HCT116 (cell line): ENCODE data around the gene KIF26A.

Experiments used
- CEBPB ChIP-seq: IDR thresholded peaks from 2 replicates; pipeline ENCODE4 v1.6.1; 2012; ENCODE audit warnings: low read depth
- EZH2 ChIP-seq: fragments of 200-600 bp; sonication (generic); IDR thresholded peaks from 2 replicates; pipeline ENCODE4 v1.6.1; 2017; ENCODE audit warnings: antibody characterized with exemption, mixed run types
- EZH2phosphoT487 ChIP-seq: fragments of 200-600 bp; IDR thresholded peaks from 2 replicates; pipeline ENCODE4 v1.6.1; 2018; ENCODE audit warnings: antibody characterized with exemption, borderline replicate concordance
- POLR2A ChIP-seq: IDR thresholded peaks from 2 replicates; pipeline ENCODE4 v1.7.0; 2011; ENCODE audit warnings: borderline replicate concordance; ENCODE audit not compliant: insufficient read depth, insufficient read length; ENCODE audit errors: extremely low read depth
- POLR2AphosphoS5 ChIP-seq: IDR thresholded peaks from 2 replicates; pipeline ENCODE4 v1.6.1; 2011; ENCODE audit warnings: mild to moderate bottlenecking, low read depth, low read length, moderate library complexity
- SP1 ChIP-seq: IDR thresholded peaks from 2 replicates; pipeline ENCODE4 v1.6.1; 2012; ENCODE audit warnings: low read depth
- TF ChIP-seq, protein P1 (sequence below), 3 experiments: fragments of 200-600 bp in 1 of 3; sonication (generic) in 1 of 3; IDR thresholded peaks in 2 of 3; conservative IDR thresholded peaks in 1 of 3; 2 replicates each; pipeline ENCODE4 v1.5.1; 2012 to 2017; ENCODE audit warnings: low read depth in 2 of 3, low read length in 2 of 3, antibody characterized with exemption in 1 of 3, borderline replicate concordance in 1 of 3, control low read depth in 1 of 3, mild to moderate bottlenecking in 1 of 3, mixed read lengths in 1 of 3, mixed run types in 1 of 3, moderate library complexity in 1 of 3; ENCODE audit not compliant: insufficient read depth in 1 of 3

DNA sequence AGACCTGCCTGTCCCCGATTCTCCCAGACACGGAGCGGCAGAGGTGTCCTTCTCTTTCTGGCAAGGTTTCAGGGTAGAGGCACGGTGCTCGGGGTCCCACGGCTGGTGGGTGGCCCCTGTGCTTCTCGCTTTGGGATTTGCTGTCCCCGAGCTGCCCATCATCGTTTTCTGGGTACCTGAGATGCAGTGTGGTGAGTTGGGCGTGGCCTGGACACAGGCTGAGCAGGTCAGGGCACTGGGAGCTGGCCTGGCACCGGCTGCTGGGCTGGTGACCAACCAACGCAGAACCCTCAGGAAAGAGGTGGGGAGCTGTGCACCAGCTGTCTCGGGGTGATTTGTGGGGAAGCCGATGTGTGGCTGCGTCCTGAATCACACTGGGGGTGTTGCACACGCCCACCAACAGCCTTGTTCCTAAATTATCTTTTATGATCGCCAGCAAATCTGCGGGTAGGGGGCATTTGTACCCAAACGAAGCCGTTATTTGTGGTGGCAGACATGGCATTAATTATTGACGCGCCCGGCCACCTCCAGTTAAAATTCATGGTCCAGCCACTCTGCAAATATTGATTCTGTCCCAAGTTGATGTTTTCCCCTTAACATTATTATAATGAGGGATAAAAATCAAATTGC, 61.0 kb downstream of the KIF26A start:
- no peak for TF ChIP-seq EZH2phosphoT487
- TF ChIP-seq POLR2AphosphoS5, result no peak
- no peak for TF ChIP-seq POLR2A
- TF ChIP-seq, protein P1, sequence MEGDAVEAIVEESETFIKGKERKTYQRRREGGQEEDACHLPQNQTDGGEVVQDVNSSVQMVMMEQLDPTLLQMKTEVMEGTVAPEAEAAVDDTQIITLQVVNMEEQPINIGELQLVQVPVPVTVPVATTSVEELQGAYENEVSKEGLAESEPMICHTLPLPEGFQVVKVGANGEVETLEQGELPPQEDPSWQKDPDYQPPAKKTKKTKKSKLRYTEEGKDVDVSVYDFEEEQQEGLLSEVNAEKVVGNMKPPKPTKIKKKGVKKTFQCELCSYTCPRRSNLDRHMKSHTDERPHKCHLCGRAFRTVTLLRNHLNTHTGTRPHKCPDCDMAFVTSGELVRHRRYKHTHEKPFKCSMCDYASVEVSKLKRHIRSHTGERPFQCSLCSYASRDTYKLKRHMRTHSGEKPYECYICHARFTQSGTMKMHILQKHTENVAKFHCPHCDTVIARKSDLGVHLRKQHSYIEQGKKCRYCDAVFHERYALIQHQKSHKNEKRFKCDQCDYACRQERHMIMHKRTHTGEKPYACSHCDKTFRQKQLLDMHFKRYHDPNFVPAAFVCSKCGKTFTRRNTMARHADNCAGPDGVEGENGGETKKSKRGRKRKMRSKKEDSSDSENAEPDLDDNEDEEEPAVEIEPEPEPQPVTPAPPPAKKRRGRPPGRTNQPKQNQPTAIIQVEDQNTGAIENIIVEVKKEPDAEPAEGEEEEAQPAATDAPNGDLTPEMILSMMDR (IDR thresholded peaks at IDR 0.05 in 2 of 3, conservative IDR thresholded peaks at IDR 0.05 in 1 of 3; ENCODE audit: borderline replicate concordance in 1 of 3, insufficient read depth in 1 of 3, low read depth in 2 of 3, low read length in 2 of 3), result no peak
- TF ChIP-seq CEBPB, result no peak
- TF ChIP-seq EZH2, result no peak
- no peak for TF ChIP-seq SP1
